ENCODE measurements around the gene CHST14. TPM values are rescaled to one million over a fixed set of nuclear protein-coding genes. Genes with fewer than 3 reads are reported as not detected.

CHST14 gene
- total and polyA plus RNA-seq, 2 of the 8 experiments (the other 6 are each of a cell fraction or from before 2014, with no cell fraction given), result 13.4 to 20.3 TPM

- Histone ChIP-seq H3K4me3 (ENCODE audit: extremely low read depth in 1 of 4, insufficient read depth in 2 of 4, low read depth in 3 of 4, low read length in 4 of 4) (peak overlapping the region; percentile 73 to 97 (median 81)), H2BK5ac (ENCODE audit: low read depth, low read length) (peak overlapping the region; percentile 93), H4K8ac (ENCODE audit: extremely low read depth, insufficient read depth, low read length) (peak overlapping the region; percentile 74), H3K79me2 (ENCODE audit: control insufficient read depth in 1 of 2, insufficient read depth in 2 of 2, low read length in 2 of 2) (peaks cover 24 to 43% of the 10 kb centered on the region in 2 experiments), H3K9me3 (ENCODE audit: insufficient read depth in 2 of 2, low read depth in 1 of 2, low read length in 1 of 2) (no peaks in the 10 kb centered on the region), H2BK15ac (ENCODE audit: low read length) (peak overlapping the region; percentile 94; the same call in 1 of the 2 replicates), H2BK120ac (replicated peaks; ENCODE audit: low read depth, low read length) (peak overlapping the region; percentile 50), H3K23me2 (ENCODE audit: low read depth, low read length) (peaks cover 26% of the 10 kb centered on the region), H2AK5ac (ENCODE audit: low read depth, low read length) (peak overlapping the region; percentile 53; the same call in 1 of the 2 replicates), H2BK12ac (ENCODE audit: low read depth, low read length) (peak overlapping the region; percentile 87; the same call in 1 of the 2 replicates), H3K27me3 (replicated peaks in 1 of 4; ENCODE audit: control insufficient read depth in 3 of 4, extremely low read depth in 1 of 4, insufficient read depth in 3 of 4, low read length in 3 of 4) (peaks cover 0 to 23% (median 11%) of the 10 kb centered on the region in 4 experiments; a peak in 5 of 7 replicates), H4K5ac (ENCODE audit: insufficient read length, low read depth, low read length) (peak overlapping the region; percentile 68), H3K9ac (replicated peaks in 1 of 4; ENCODE audit: extremely low read depth in 1 of 4, low read depth in 3 of 4, low read length in 3 of 4) (peak overlapping the region in 3 of 4 experiments; percentile 69 to 77 (median 74); a peak in 6 of 7 replicates), H3K36me3 (ENCODE audit: control insufficient read depth in 2 of 4, insufficient read depth in 4 of 4, low read length in 3 of 4) (0 out of 8 replicates have a peak, but pooled peaks cover 0 to 2% (median 0%) of the 10 kb centered on the region in 4 experiments), H3K4me2 (ENCODE audit: insufficient read depth in 1 of 2, low read depth in 2 of 2, low read length in 2 of 2) (peak overlapping the region; percentile 98 to 100), H3K4ac (replicated peaks; ENCODE audit: insufficient read length, low read depth, low read length) (peak overlapping the region; percentile 55), H2AFZ (ENCODE audit: low read length) (no peak overlapping the region; the same call in 1 of the 2 replicates), H3K18ac (ENCODE audit: extremely low read depth, low read length) (peak overlapping the region; percentile 93), H3K14ac (ENCODE audit: insufficient read length) (no peak overlapping the region), H4K91ac (replicated peaks; ENCODE audit: insufficient read length, low read length) (peak overlapping the region; percentile 92), H3K79me1 (ENCODE audit: low read depth, low read length) (peaks cover 9% of the 10 kb centered on the region; the same call in 1 of the 2 replicates), H2BK20ac (ENCODE audit: low read length) (peak overlapping the region; percentile 61; the same call in 1 of the 2 replicates), H3K23ac (ENCODE audit: insufficient read length) (no peak overlapping the region), H3K27ac (ENCODE audit: low read depth, low read length) (peak overlapping the region; percentile 75), H3K56ac (replicated peaks; ENCODE audit: insufficient read length, low read depth, low read length) (peak overlapping the region; percentile 83), H3K4me1 (replicated peaks in 1 of 4; ENCODE audit: control insufficient read depth in 3 of 4, insufficient read depth in 4 of 4, low read length in 3 of 4) (peaks cover 19 to 53% (median 39%) of the 10 kb centered on the region in 4 experiments), H4K20me1 (replicated peaks in 1 of 2; ENCODE audit: control insufficient read depth in 1 of 2, insufficient read depth in 2 of 2, low read length in 2 of 2) (peaks cover 23% of the 10 kb centered on the region in 2 experiments)
- FAIRE-seq (no peak), DNase-seq (ENCODE audit: low read depth in 1 of 2, low spot score in 2 of 2) (peak; percentile 68 to 75)
- POLR2A ChIA-PET (ENCODE audit: partially characterized antibody), result interaction anchor here (0.7 to 3.3 kb wide), 19 partner anchors 9 to 404 kb away, joined by 3 to 36 read pairs (median 4); partner anchors contain the start of genes CHST14, IVD, KNSTRN and PAK6
- CTCF ChIA-PET (ENCODE audit: partially characterized antibody), result interaction anchor here (0.7 to 1.3 kb wide), 10 partner anchors 9 to 132 kb away, joined by 3 to 6 read pairs (median 4); partner anchors contain the start of gene PLCB2
- 2% methylated on average over 14 of the region's 15 CpGs; no CpG with 5 or more reads in 1 of the 2 experiments for WGBS, 2 experiments (ENCODE audit: extremely low coverage in 1 of 2, insufficient coverage in 1 of 2, insufficient read length in 1 of 2, insufficient replicate concordance in 2 of 2, low coverage in 1 of 2, low lambda C conversion rate in 2 of 2, missing lambda C conversion rate in 1 of 2)
- TF ChIP-seq TAF1 (IDR thresholded peaks at IDR 0.05; ENCODE audit: low read depth, low read length) (peak; percentile 67), PHF8 (conservative IDR thresholded peaks at IDR 0.05; ENCODE audit: low read depth, low read length) (0 out of 2 replicates have a peak, but pooled peaks have one; percentile 17), ATF3 (IDR thresholded peaks at IDR 0.05; ENCODE audit: insufficient read depth, low read depth, low read length) (no peak), BRCA1 (IDR thresholded peaks at IDR 0.05; ENCODE audit: low read depth, low read length) (no peak), NRF1 (IDR thresholded peaks at IDR 0.05; ENCODE audit: low read depth, low read length) (no peak), SIN3A (conservative IDR thresholded peaks at IDR 0.05 in 1 of 2, IDR thresholded peaks at IDR 0.05 in 1 of 2; ENCODE audit: low read depth in 1 of 2, low read length in 2 of 2) (peak; percentile 53 to 59; a peak in 2 of 4 replicates), TAF7 (optimal IDR thresholded peaks at IDR 0.05; ENCODE audit: borderline replicate concordance, low read depth, low read length) (no peak), CBX8 (IDR thresholded peaks at IDR 0.05; ENCODE audit: borderline replicate concordance, low read depth, low read length) (no peak), JUN (IDR thresholded peaks at IDR 0.05; ENCODE audit: low read depth, low read length) (no peak), SIRT6 (IDR thresholded peaks at IDR 0.05; ENCODE audit: low read length) (no peak), TCF12 (IDR thresholded peaks at IDR 0.05; ENCODE audit: low read depth, low read length) (no peak)
Measured at GRCh38 chr15:40439461-40439959, 31.3 kb upstream of the CHST14 start.
